GM23338 (cell line): Measurements from ENCODE around the gene SCN11A. TPM values are rescaled to one million over a fixed set of nuclear protein-coding genes. Genes with fewer than 3 reads are reported as not detected.

Source experiments
- ATAC-seq: fragments of 200-7000 bp; cut with Tn5 transposase; 3 replicates; pipeline ENCODE4 v1.9.1; 2020
- DNase-seq: peaks from one replicate; pipeline ENCODE4 v3.0.0-alpha.2; 2015; ENCODE audit warnings: low spot score
- H2AFZ ChIP-seq: fragments of 200-600 bp; sonication (generic); 2 replicates; pipeline ENCODE4 v1.8.0; 2016; ENCODE audit warnings: antibody characterized with exemption, mild to moderate bottlenecking, moderate library complexity
- H3F3A ChIP-seq: fragments of 200-600 bp; sonication (generic); replicated peaks from 2 replicates; pipeline ENCODE4 v1.8.0; 2017; ENCODE audit warnings: antibody characterized with exemption, mixed run types, low read depth
- H3K27ac ChIP-seq: fragments of 200-600 bp; sonication (generic); 2 replicates; pipeline ENCODE4 v1.6.1; 2016; ENCODE audit warnings: low read depth
- H3K27me3 ChIP-seq: fragments of 200-600 bp; sonication (generic); 2 replicates; pipeline ENCODE4 v1.8.0; 2016; ENCODE audit warnings: mild to moderate bottlenecking, mixed run types, moderate library complexity; ENCODE audit not compliant: insufficient read depth
- H3K36me3 ChIP-seq: fragments of 200-600 bp; sonication (generic); 2 replicates; pipeline ENCODE4 v1.8.0; 2016; ENCODE audit warnings: mild to moderate bottlenecking; ENCODE audit not compliant: insufficient read depth
- H3K4me1 ChIP-seq: fragments of 200-600 bp; sonication (generic); 2 replicates; pipeline ENCODE4 v1.8.0; 2016; ENCODE audit warnings: mild to moderate bottlenecking, moderate library complexity; ENCODE audit not compliant: insufficient read depth
- H3K4me2 ChIP-seq: fragments of 200-600 bp; sonication (generic); 2 replicates; pipeline ENCODE4 v1.7.1; 2017; ENCODE audit warnings: mixed run types
- H3K4me3 ChIP-seq: fragments of 200-600 bp; sonication (generic); 2 replicates; pipeline ENCODE4 v1.6.1; 2016; ENCODE audit warnings: mixed run types
- H3K79me2 ChIP-seq: fragments of 200-600 bp; sonication (generic); replicated peaks from 2 replicates; pipeline ENCODE4 v1.8.0; 2017; ENCODE audit warnings: mild to moderate bottlenecking; ENCODE audit not compliant: insufficient read depth
- H3K9me2 ChIP-seq: fragments of 200-600 bp; sonication (generic); 2 replicates; pipeline ENCODE4 v1.8.0; 2017; ENCODE audit not compliant: insufficient read depth
- H4K20me1 ChIP-seq: fragments of 200-600 bp; sonication (generic); replicated peaks from 2 replicates; pipeline ENCODE4 v1.8.0; 2017; ENCODE audit warnings: mild to moderate bottlenecking; ENCODE audit not compliant: insufficient read depth
- H3K27ac Mint-ChIP-seq: 2 replicates; pipeline ENCODE4 v1.8.0; 2020; ENCODE audit warnings: inconsistent platforms, mild to moderate bottlenecking, moderate library complexity, mixed read lengths
- H3K27me3 Mint-ChIP-seq: 3 replicates; pipeline ENCODE4 v1.8.0; 2022; ENCODE audit warnings: low read depth, mild to moderate bottlenecking, moderate library complexity, mixed read lengths, inconsistent platforms; ENCODE audit not compliant: insufficient read depth, poor library complexity
- H3K36me3 Mint-ChIP-seq: 3 replicates; pipeline ENCODE4 v1.8.0; 2021; ENCODE audit warnings: low read depth, mild to moderate bottlenecking, inconsistent platforms, moderate library complexity, mixed read lengths
- H3K4me1 Mint-ChIP-seq: 3 replicates; pipeline ENCODE4 v1.8.0; 2020; ENCODE audit warnings: mild to moderate bottlenecking, inconsistent platforms, mixed read lengths
- H3K4me3 Mint-ChIP-seq: 3 replicates; pipeline ENCODE4 v1.8.0; 2021; ENCODE audit warnings: moderate library complexity, mild to moderate bottlenecking, inconsistent platforms, mixed read lengths
- H3K9me3 Mint-ChIP-seq: 3 replicates; pipeline ENCODE4 v1.8.0; 2020; ENCODE audit warnings: moderate library complexity, mild to moderate bottlenecking, inconsistent platforms, mixed read lengths
- CREB1 ChIP-seq: fragments of 250-450 bp; sonication (Bioruptor Pico); IDR thresholded peaks from 2 replicates; pipeline ENCODE4 v1.5.0; 2020; ENCODE audit warnings: low read depth, mild to moderate bottlenecking, moderate library complexity
- EZH2 ChIP-seq: fragments of 200-600 bp; sonication (generic); IDR thresholded peaks from one replicate; pipeline ENCODE4 v1.8.0; 2017; ENCODE audit warnings: antibody characterized with exemption, mild to moderate bottlenecking, low read depth; ENCODE audit not compliant: unreplicated experiment
- EZH2phosphoT487 ChIP-seq: fragments of 200-600 bp; sonication (generic); IDR thresholded peaks from one replicate; pipeline ENCODE4 v1.8.1; 2018; ENCODE audit warnings: antibody characterized with exemption; ENCODE audit not compliant: unreplicated experiment
- JUNB ChIP-seq: IDR thresholded peaks from one replicate; pipeline ENCODE4 v1.6.1; 2016; ENCODE audit warnings: antibody characterized with exemption; ENCODE audit not compliant: unreplicated experiment
- NANOG ChIP-seq: IDR thresholded peaks from 2 replicates; pipeline ENCODE4 v1.6.1; 2016; ENCODE audit warnings: antibody characterized with exemption, borderline replicate concordance
- STAT1 ChIP-seq: IDR thresholded peaks from one replicate; pipeline ENCODE4 v1.6.1; 2016; ENCODE audit warnings: antibody characterized with exemption; ENCODE audit not compliant: unreplicated experiment
- ZNF114 ChIP-seq: fragments of 250-450 bp; sonication (Bioruptor Pico); IDR thresholded peaks from 2 replicates; pipeline ENCODE4 v1.5.0; 2020; ENCODE audit warnings: mild to moderate bottlenecking, moderate library complexity
- polyA plus RNA-seq: library from polyadenylated mRNA; unstranded; fragments of >200 nt; fragmentation: Nextera tagmentation; extraction: Ambion mirVana; gene quantifications from 2 replicates; pipeline ENCODE4 v1.2.1, GENCODE V29; 2016
- total RNA-seq: library from RNA; depleted of rRNA; stranded (reverse); fragments of >200 nt; shearing (Covaris generic); gene quantifications from 2 replicates; pipeline ENCODE4 v1.2.3, GENCODE V29; 2014
- TF ChIP-seq, protein P1 (sequence below), 2 experiments: fragments of 200-600 bp in 1 of 2; sonication (generic) in 1 of 2; conservative IDR thresholded peaks; 2 replicates each; pipeline versions ENCODE4 v1.5.1 to v1.6.1; 2016 to 2017; ENCODE audit warnings: antibody characterized with exemption in 2 of 2, low read depth in 2 of 2, mild to moderate bottlenecking in 2 of 2, moderate library complexity in 1 of 2
- TF ChIP-seq, protein P2 (sequence below): IDR thresholded peaks from 2 replicates; pipeline ENCODE4 v1.6.1; 2016; ENCODE audit warnings: antibody characterized with exemption
- TF ChIP-seq, protein P3 (sequence below): fragments of 250-450 bp; sonication (Bioruptor Pico); IDR thresholded peaks from 2 replicates; pipeline ENCODE4 v1.5.0; 2020; ENCODE audit warnings: mild to moderate bottlenecking, moderate library complexity

SCN11A gene
- total and polyA plus RNA-seq, 2 experiments from 2014 or later: 0.05 to 0.14 TPM

DNA sequence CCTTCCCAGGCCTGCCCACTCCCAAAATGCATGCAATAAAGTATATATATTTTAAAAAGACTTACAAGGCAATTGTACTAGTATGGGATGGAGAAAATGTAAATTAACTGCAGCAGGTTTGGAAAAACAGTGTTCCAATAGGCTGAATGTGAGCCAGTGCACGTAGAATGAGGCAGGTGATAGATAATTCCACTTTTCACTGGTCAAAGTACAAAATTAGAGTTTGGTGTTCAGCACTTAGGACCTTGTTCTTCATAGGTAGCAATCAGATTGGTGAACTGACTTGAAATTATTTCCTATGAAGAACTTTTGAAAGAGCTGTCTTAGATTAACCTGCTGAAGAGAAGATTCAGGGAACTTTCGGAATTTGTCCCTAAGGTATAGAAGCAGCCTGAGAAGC lies 2.0 kb upstream of the SCN11A start:
- no peak for ATAC-seq
- Histone ChIP-seq H3F3A (no peaks in the 10 kb centered on the region), H3K4me1 (no peaks in the 10 kb centered on the region), H3K9me2 (no peaks in the 10 kb centered on the region), H3K4me3 (no peak overlapping the region; the same call in 1 of the 2 replicates), H3K27ac (no peak overlapping the region), H3K4me2 (no peak overlapping the region), H3K27me3 (no peaks in the 10 kb centered on the region), H2AFZ (no peak overlapping the region), H4K20me1 (peaks cover 19% of the 10 kb centered on the region; the same call in 1 of the 2 replicates), H3K79me2 (peaks cover 63% of the 10 kb centered on the region), H3K36me3 (no peaks in the 10 kb centered on the region)
- Mint-ChIP-seq H3K9me3 (no peaks in the 10 kb centered on the region; the same call in 2 of the 3 replicates), H3K27me3 (peaks cover 2% of the 10 kb centered on the region), H3K4me1 (peaks cover 10% of the 10 kb centered on the region; the same call in 1 of the 3 replicates), H3K36me3 (no peaks in the 10 kb centered on the region), H3K4me3 (no peak overlapping the region), H3K27ac (no peak overlapping the region)
- TF ChIP-seq EZH2: no peak
- TF ChIP-seq, protein P1, sequence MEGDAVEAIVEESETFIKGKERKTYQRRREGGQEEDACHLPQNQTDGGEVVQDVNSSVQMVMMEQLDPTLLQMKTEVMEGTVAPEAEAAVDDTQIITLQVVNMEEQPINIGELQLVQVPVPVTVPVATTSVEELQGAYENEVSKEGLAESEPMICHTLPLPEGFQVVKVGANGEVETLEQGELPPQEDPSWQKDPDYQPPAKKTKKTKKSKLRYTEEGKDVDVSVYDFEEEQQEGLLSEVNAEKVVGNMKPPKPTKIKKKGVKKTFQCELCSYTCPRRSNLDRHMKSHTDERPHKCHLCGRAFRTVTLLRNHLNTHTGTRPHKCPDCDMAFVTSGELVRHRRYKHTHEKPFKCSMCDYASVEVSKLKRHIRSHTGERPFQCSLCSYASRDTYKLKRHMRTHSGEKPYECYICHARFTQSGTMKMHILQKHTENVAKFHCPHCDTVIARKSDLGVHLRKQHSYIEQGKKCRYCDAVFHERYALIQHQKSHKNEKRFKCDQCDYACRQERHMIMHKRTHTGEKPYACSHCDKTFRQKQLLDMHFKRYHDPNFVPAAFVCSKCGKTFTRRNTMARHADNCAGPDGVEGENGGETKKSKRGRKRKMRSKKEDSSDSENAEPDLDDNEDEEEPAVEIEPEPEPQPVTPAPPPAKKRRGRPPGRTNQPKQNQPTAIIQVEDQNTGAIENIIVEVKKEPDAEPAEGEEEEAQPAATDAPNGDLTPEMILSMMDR (conservative IDR thresholded peaks at IDR 0.05; ENCODE audit: low read depth in 2 of 2): no peak
- no peak for TF ChIP-seq NANOG
- TF ChIP-seq CREB1 (CRISPR knock-in tag): no peak
- no peak for TF ChIP-seq ZNF114 (CRISPR knock-in tag)
- no peak for DNase-seq

DNA sequence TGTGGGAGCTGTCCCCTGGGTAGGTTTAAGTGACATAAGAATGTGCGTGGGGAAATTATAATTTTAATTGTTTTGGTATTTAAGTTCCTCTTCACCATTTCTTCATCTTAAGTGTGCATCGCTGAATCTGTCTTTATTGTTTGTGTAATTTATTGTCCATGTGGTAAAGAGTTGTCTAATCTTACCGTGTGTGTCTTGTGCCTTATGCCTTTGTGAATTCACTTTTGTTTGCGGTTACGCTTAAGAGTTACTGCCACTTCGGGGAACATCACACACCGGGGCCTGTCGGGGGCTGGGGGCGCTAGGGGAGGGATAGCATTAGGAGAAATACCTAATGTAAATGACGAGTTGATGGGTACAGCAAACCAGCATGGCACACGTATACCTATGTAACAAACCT lies 839 bp upstream of the SCN11A start:
- 0 out of 2 replicates have a peak overlapping the region, but pooled peaks have one; percentile 29 for H2AFZ ChIP-seq
- Mint-ChIP-seq H3K27ac (peak overlapping the region; percentile 97), H3K4me3 (peak overlapping the region; percentile 99), H3K36me3 (no peaks in the 10 kb centered on the region), H3K4me1 (peaks cover 10% of the 10 kb centered on the region; the same call in 1 of the 3 replicates), H3K9me3 (no peaks in the 10 kb centered on the region; the same call in 2 of the 3 replicates), H3K27me3 (peaks cover 2% of the 10 kb centered on the region)
- peaks cover 19% of the 10 kb centered on the region; the same call in 1 of the 2 replicates for H4K20me1 ChIP-seq
- H3K4me3 ChIP-seq: peak overlapping the region; percentile 70
- H3K4me1 ChIP-seq: no peaks in the 10 kb centered on the region
- H3K4me2 ChIP-seq: peak overlapping the region; percentile 80
- peak; percentile 8 for DNase-seq
- no peaks in the 10 kb centered on the region for H3K9me2 ChIP-seq
- no peaks in the 10 kb centered on the region for H3F3A ChIP-seq
- peaks cover 52% of the 10 kb centered on the region for H3K79me2 ChIP-seq
- TF ChIP-seq CREB1 (CRISPR knock-in tag) (no peak), NANOG (no peak), ZNF114 (CRISPR knock-in tag) (no peak), STAT1 (no peak), EZH2phosphoT487 (no peak), JUNB (no peak)
- TF ChIP-seq, protein P2, sequence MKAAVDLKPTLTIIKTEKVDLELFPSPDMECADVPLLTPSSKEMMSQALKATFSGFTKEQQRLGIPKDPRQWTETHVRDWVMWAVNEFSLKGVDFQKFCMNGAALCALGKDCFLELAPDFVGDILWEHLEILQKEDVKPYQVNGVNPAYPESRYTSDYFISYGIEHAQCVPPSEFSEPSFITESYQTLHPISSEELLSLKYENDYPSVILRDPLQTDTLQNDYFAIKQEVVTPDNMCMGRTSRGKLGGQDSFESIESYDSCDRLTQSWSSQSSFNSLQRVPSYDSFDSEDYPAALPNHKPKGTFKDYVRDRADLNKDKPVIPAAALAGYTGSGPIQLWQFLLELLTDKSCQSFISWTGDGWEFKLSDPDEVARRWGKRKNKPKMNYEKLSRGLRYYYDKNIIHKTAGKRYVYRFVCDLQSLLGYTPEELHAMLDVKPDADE: no peak
- TF ChIP-seq, protein P1 (conservative IDR thresholded peaks at IDR 0.05; ENCODE audit: low read depth in 2 of 2): no peak
- TF ChIP-seq, protein P3, sequence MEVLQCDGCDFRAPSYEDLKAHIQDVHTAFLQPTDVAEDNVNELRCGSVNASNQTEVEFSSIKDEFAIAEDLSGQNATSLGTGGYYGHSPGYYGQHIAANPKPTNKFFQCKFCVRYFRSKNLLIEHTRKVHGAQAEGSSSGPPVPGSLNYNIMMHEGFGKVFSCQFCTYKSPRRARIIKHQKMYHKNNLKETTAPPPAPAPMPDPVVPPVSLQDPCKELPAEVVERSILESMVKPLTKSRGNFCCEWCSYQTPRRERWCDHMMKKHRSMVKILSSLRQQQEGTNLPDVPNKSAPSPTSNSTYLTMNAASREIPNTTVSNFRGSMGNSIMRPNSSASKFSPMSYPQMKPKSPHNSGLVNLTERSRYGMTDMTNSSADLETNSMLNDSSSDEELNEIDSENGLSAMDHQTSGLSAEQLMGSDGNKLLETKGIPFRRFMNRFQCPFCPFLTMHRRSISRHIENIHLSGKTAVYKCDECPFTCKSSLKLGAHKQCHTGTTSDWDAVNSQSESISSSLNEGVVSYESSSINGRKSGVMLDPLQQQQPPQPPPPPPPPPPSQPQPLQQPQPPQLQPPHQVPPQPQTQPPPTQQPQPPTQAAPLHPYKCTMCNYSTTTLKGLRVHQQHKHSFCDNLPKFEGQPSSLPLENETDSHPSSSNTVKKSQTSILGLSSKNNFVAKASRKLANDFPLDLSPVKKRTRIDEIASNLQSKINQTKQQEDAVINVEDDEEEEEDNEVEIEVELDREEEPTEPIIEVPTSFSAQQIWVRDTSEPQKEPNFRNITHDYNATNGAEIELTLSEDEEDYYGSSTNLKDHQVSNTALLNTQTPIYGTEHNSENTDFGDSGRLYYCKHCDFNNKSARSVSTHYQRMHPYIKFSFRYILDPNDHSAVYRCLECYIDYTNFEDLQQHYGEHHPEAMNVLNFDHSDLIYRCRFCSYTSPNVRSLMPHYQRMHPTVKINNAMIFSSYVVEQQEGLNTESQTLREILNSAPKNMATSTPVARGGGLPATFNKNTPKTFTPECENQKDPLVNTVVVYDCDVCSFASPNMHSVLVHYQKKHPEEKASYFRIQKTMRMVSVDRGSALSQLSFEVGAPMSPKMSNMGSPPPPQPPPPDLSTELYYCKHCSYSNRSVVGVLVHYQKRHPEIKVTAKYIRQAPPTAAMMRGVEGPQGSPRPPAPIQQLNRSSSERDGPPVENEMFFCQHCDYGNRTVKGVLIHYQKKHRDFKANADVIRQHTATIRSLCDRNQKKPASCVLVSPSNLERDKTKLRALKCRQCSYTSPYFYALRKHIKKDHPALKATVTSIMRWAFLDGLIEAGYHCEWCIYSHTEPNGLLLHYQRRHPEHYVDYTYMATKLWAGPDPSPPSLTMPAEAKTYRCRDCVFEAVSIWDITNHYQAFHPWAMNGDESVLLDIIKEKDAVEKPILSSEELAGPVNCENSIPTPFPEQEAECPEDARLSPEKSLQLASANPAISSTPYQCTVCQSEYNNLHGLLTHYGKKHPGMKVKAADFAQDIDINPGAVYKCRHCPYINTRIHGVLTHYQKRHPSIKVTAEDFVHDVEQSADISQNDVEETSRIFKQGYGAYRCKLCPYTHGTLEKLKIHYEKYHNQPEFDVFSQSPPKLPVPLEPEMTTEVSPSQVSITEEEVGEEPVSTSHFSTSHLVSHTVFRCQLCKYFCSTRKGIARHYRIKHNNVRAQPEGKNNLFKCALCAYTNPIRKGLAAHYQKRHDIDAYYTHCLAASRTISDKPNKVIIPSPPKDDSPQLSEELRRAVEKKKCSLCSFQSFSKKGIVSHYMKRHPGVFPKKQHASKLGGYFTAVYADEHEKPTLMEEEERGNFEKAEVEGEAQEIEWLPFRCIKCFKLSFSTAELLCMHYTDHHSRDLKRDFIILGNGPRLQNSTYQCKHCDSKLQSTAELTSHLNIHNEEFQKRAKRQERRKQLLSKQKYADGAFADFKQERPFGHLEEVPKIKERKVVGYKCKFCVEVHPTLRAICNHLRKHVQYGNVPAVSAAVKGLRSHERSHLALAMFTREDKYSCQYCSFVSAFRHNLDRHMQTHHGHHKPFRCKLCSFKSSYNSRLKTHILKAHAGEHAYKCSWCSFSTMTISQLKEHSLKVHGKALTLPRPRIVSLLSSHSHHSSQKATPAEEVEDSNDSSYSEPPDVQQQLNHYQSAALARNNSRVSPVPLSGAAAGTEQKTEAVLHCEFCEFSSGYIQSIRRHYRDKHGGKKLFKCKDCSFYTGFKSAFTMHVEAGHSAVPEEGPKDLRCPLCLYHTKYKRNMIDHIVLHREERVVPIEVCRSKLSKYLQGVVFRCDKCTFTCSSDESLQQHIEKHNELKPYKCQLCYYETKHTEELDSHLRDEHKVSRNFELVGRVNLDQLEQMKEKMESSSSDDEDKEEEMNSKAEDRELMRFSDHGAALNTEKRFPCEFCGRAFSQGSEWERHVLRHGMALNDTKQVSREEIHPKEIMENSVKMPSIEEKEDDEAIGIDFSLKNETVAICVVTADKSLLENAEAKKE: no peak
- H3K27me3 ChIP-seq: no peaks in the 10 kb centered on the region
- ATAC-seq: no peak
- no peaks in the 10 kb centered on the region for H3K36me3 ChIP-seq
- peak overlapping the region; percentile 89 for H3K27ac ChIP-seq
